Natural killer cell (primary cell): Measurements from ENCODE around the gene SLAMF8. TPM values are rescaled to one million over a fixed set of nuclear protein-coding genes. Genes with fewer than 3 reads are reported as not detected.

ENCODE experiments used
- ATAC-seq, 3 donors: fragments of 150-1000 bp in 2 of 3; fragments of 200-7000 bp in 1 of 3; cut with Tn5 transposase; 1 replicate in 1 of 3; 2 replicates in 2 of 3; pipeline ENCODE4 v1.10.0; 2021; ENCODE audit warnings: mild to moderate bottlenecking in 2 of 3, moderate library complexity in 2 of 3
- DNase-seq, 2 donors: peaks; one replicate each; pipeline versions ENCODE4 v3.0.0 to v3.0.0-alpha.2; 2013 to 2021; ENCODE audit warnings: mixed read lengths in 1 of 2
- H3K27ac ChIP-seq: one replicate; pipeline ENCODE4 v1.5.1; 2013; ENCODE audit warnings: mild to moderate bottlenecking, low read length
- H3K27me3 ChIP-seq: one replicate; pipeline ENCODE4 v1.6.1; 2013; ENCODE audit warnings: low read length; ENCODE audit not compliant: control insufficient read depth, insufficient read depth
- H3K36me3 ChIP-seq: one replicate; pipeline ENCODE4 v1.6.1; 2013; ENCODE audit warnings: low read length; ENCODE audit not compliant: control insufficient read depth, insufficient read depth
- H3K4me1 ChIP-seq: one replicate; pipeline ENCODE4 v1.6.1; 2013; ENCODE audit warnings: low read length; ENCODE audit not compliant: control insufficient read depth, insufficient read depth
- H3K4me3 ChIP-seq: one replicate; pipeline ENCODE4 v1.5.1; 2013; ENCODE audit warnings: low read length
- H3K9me3 ChIP-seq: one replicate; pipeline ENCODE4 v1.6.1; 2013; ENCODE audit warnings: low read length; ENCODE audit not compliant: control insufficient read depth, insufficient read depth
- H3K27ac Mint-ChIP-seq, 2 donors: one replicate each; pipeline ENCODE4 v1.8.0; 2022; ENCODE audit warnings: mild to moderate bottlenecking in 2 of 2, mixed read lengths in 2 of 2, moderate library complexity in 1 of 2
- H3K27me3 Mint-ChIP-seq, 2 donors: one replicate each; pipeline ENCODE4 v1.8.0; 2022; ENCODE audit warnings: low read depth in 2 of 2, mixed read lengths in 2 of 2
- H3K36me3 Mint-ChIP-seq: one replicate; pipeline ENCODE4 v1.8.0; 2022; ENCODE audit warnings: mixed read lengths
- H3K4me1 Mint-ChIP-seq, 2 donors: one replicate each; pipeline ENCODE4 v1.8.0; 2022; ENCODE audit warnings: mixed read lengths in 2 of 2
- H3K4me3 Mint-ChIP-seq: one replicate; pipeline ENCODE4 v1.8.0; 2022; ENCODE audit warnings: mild to moderate bottlenecking, moderate library complexity, mixed read lengths
- H3K9me3 Mint-ChIP-seq, 2 donors: one replicate each; pipeline ENCODE4 v1.8.0; 2022; ENCODE audit warnings: mixed read lengths in 2 of 2
- CTCF ChIP-seq: fragments of 200-600 bp; IDR thresholded peaks from one replicate; pipeline ENCODE4 v1.8.0; 2022; ENCODE audit warnings: antibody characterized with exemption
- WGBS: methylation state at CpG from one replicate; pipeline ENCODE4 v1.1.7; 2013; ENCODE audit warnings: missing lambda C conversion rate; ENCODE audit not compliant: insufficient coverage; 5-methylcytosine and 5-hydroxymethylcytosine counted together
- intact Hi-C: fragments of 100-400 bp; cut with micrococcal nuclease; formaldehyde crosslinking; loops from one replicate; pipeline ENCODE4 v1.14.2; 2022
- total RNA-seq, 4 donors: library from RNA; stranded (reverse); fragments of 120-200 nt in 1 of 4; gene quantifications; one replicate each; pipeline versions ENCODE4 v1.2.3 to v1.2.4, GENCODE V29; 2013 to 2022

The SLAMF8 gene
- total RNA-seq, 3 donors from 2014 or later (not counting 1 experiment from before 2014, with no cell fraction given) = 0.64 to 4.4 (median 2.8) TPM

- Mint-ChIP-seq H3K36me3 (no peaks in the 10 kb centered on the region), H3K4me1 (peaks cover 0 to 17% of the 10 kb centered on the region in 2 donors), H3K27me3 (peaks cover 6 to 15% of the 10 kb centered on the region in 2 donors), H3K9me3 (no peaks in the 10 kb centered on the region), H3K27ac (no peak overlapping the region), H3K4me3 (no peak overlapping the region)
- Histone ChIP-seq H3K9me3 (no peaks in the 10 kb centered on the region), H3K4me3 (no peak overlapping the region), H3K36me3 (no peaks in the 10 kb centered on the region), H3K27me3 (no peaks in the 10 kb centered on the region), H3K4me1 (no peaks in the 10 kb centered on the region), H3K27ac (no peak overlapping the region)
- intact Hi-C loops = no loop called here
- ATAC-seq (no peak), DNase-seq (no peak)
- 97% methylated on average over 1 of the region's 1 CpG for WGBS
- no peak for TF ChIP-seq CTCF
Observed at GRCh38 chr1:159866066-159866465, 39.4 kb downstream of the SLAMF8 start.

GRCh38 chr1:159866905-159867663 lies 40.4 kb downstream of the SLAMF8 start:
- H3K27ac ChIP-seq = no peak overlapping the region
- DNase-seq = peak in 1 of 2 donors; percentile 15
- H3K36me3 ChIP-seq = no peaks in the 10 kb centered on the region
- no peaks in the 10 kb centered on the region for H3K9me3 ChIP-seq
- no peak for ATAC-seq
- Mint-ChIP-seq H3K9me3 (no peaks in the 10 kb centered on the region), H3K27me3 (peaks cover 6 to 17% of the 10 kb centered on the region in 2 donors), H3K36me3 (no peaks in the 10 kb centered on the region), H3K27ac (no peak overlapping the region), H3K4me3 (no peak overlapping the region), H3K4me1 (peaks cover 0 to 17% of the 10 kb centered on the region in 2 donors)
- no peaks in the 10 kb centered on the region for H3K4me1 ChIP-seq
- H3K27me3 ChIP-seq = no peaks in the 10 kb centered on the region
- intact Hi-C loops = no loop called here
- TF ChIP-seq CTCF = no peak
- WGBS = 86% methylated on average over 13 of the region's 14 CpGs
- no peak overlapping the region for H3K4me3 ChIP-seq

- 85% methylated on average over 9 of the region's 9 CpGs for WGBS
- Histone ChIP-seq H3K4me3 (no peak overlapping the region), H3K27me3 (no peaks in the 10 kb centered on the region), H3K27ac (no peak overlapping the region), H3K9me3 (no peaks in the 10 kb centered on the region), H3K4me1 (no peaks in the 10 kb centered on the region), H3K36me3 (no peaks in the 10 kb centered on the region)
- no peak overlapping the region for H3K4me3 Mint-ChIP-seq
- intact Hi-C loops = no loop called here
- H3K36me3 Mint-ChIP-seq = no peaks in the 10 kb centered on the region
- DNase-seq (no peak), ATAC-seq (no peak)
- H3K27me3 Mint-ChIP-seq = peaks cover 6 to 17% of the 10 kb centered on the region in 2 donors
- H3K9me3 Mint-ChIP-seq = no peaks in the 10 kb centered on the region
- H3K27ac Mint-ChIP-seq = no peak overlapping the region
- TF ChIP-seq CTCF = no peak
- H3K4me1 Mint-ChIP-seq = peaks cover 0 to 17% of the 10 kb centered on the region in 2 donors
Observed at GRCh38 chr1:159867664-159868026, 41.0 kb downstream of the SLAMF8 start.

GRCh38 chr1:159868766-159869165 lies 42.1 kb downstream of the SLAMF8 start:
- H3K4me1 ChIP-seq = no peaks in the 10 kb centered on the region
- ATAC-seq (no peak), DNase-seq (no peak)
- H3K4me3 Mint-ChIP-seq = no peak overlapping the region
- H3K9me3 ChIP-seq = no peaks in the 10 kb centered on the region
- no peaks in the 10 kb centered on the region for H3K27me3 ChIP-seq
- H3K36me3 ChIP-seq = no peaks in the 10 kb centered on the region
- no peak overlapping the region for H3K27ac ChIP-seq
- no peaks in the 10 kb centered on the region for H3K9me3 Mint-ChIP-seq
- peaks cover 6 to 20% of the 10 kb centered on the region in 2 donors for H3K27me3 Mint-ChIP-seq
- H3K27ac Mint-ChIP-seq = no peak overlapping the region
- peaks cover 0 to 17% of the 10 kb centered on the region in 2 donors for H3K4me1 Mint-ChIP-seq
- intact Hi-C loops = no loop called here
- 77% methylated on average over 3 of the region's 3 CpGs for WGBS
- no peaks in the 10 kb centered on the region for H3K36me3 Mint-ChIP-seq
- no peak overlapping the region for H3K4me3 ChIP-seq
- no peak for TF ChIP-seq CTCF
